Mesendoderm (in vitro differentiated cells): ENCODE results near the gene FOLR1.
"Not testable (repeated sequence)": the region's sequence is repeated elsewhere in the genome, so short reads cannot be mapped to it uniquely, and the experiment has no call there.

Source experiments
- DNase-seq: peaks from one replicate; pipeline ENCODE4 v3.0.0; 2013
- H2AK5ac ChIP-seq: 2 replicates; pipeline ENCODE4 v1.6.1; 2013; ENCODE audit warnings: low read length, inconsistent platforms
- H2BK120ac ChIP-seq: 2 replicates; pipeline ENCODE4 v1.6.1; 2013; ENCODE audit warnings: low read depth, mild to moderate bottlenecking, low read length, moderate library complexity, mixed read lengths
- H2BK15ac ChIP-seq: replicated peaks from 2 replicates; pipeline ENCODE4 v1.6.1; 2013; ENCODE audit warnings: low read depth, mild to moderate bottlenecking, moderate library complexity
- H2BK5ac ChIP-seq: 2 replicates; pipeline ENCODE4 v1.6.1; 2013; ENCODE audit warnings: low read length, inconsistent platforms
- H3K18ac ChIP-seq: 2 replicates; pipeline ENCODE4 v1.6.1; 2013; ENCODE audit warnings: mild to moderate bottlenecking, low read length, mixed read lengths
- H3K23ac ChIP-seq: one replicate; pipeline ENCODE4 v1.6.1; 2013; ENCODE audit warnings: low read length
- H3K27ac ChIP-seq: 2 replicates; pipeline ENCODE4 v1.5.1; 2013; ENCODE audit warnings: low read depth, mild to moderate bottlenecking, inconsistent platforms, low read length, moderate library complexity
- H3K27me3 ChIP-seq: 2 replicates; pipeline ENCODE4 v1.6.1; 2013; ENCODE audit warnings: low read length, control low read depth, mild to moderate bottlenecking, inconsistent platforms; ENCODE audit not compliant: insufficient read depth, poor library complexity
- H3K36me3 ChIP-seq: 2 replicates; pipeline ENCODE4 v1.6.1; 2013; ENCODE audit warnings: low read length, inconsistent platforms; ENCODE audit not compliant: control insufficient read depth, insufficient read depth
- H3K4ac ChIP-seq: one replicate; pipeline ENCODE4 v1.6.1; 2013; ENCODE audit warnings: low read depth, mild to moderate bottlenecking, low read length, moderate library complexity
- H3K4me1 ChIP-seq: 2 replicates; pipeline ENCODE4 v1.6.1; 2013; ENCODE audit warnings: low read depth, low read length, inconsistent platforms; ENCODE audit not compliant: control insufficient read depth
- H3K4me2 ChIP-seq: 2 replicates; pipeline ENCODE4 v1.6.1; 2013; ENCODE audit warnings: low read length
- H3K4me3 ChIP-seq: 2 replicates; pipeline ENCODE4 v1.5.1; 2013; ENCODE audit warnings: mild to moderate bottlenecking, low read length
- H3K56ac ChIP-seq: one replicate; pipeline ENCODE4 v1.6.1; 2013; ENCODE audit warnings: low read length
- H3K79me1 ChIP-seq: 2 replicates; pipeline ENCODE4 v1.6.1; 2013; ENCODE audit warnings: low read length, inconsistent platforms
- H3K79me2 ChIP-seq: 2 replicates; pipeline ENCODE4 v1.6.1; 2013; ENCODE audit warnings: mild to moderate bottlenecking, low read length; ENCODE audit not compliant: control insufficient read depth, insufficient read depth
- H3K9ac ChIP-seq: 2 replicates; pipeline ENCODE4 v1.6.1; 2013; ENCODE audit warnings: low read length, inconsistent platforms
- H4K5ac ChIP-seq: one replicate; pipeline ENCODE4 v1.6.1; 2013; ENCODE audit warnings: low read length
- H4K8ac ChIP-seq: one replicate; pipeline ENCODE4 v1.6.1; 2013; ENCODE audit warnings: low read depth, mild to moderate bottlenecking, control low read depth, low read length, moderate library complexity
- WGBS: extraction: QIAGEN DNeasy Blood & Tissue Kit; methylation state at CpG from one replicate; pipeline ENCODE4 v1.1.7; 2013; ENCODE audit warnings: low lambda C conversion rate, missing lambda C conversion rate; ENCODE audit not compliant: insufficient coverage; ENCODE audit errors: extremely low coverage; 5-methylcytosine and 5-hydroxymethylcytosine counted together

The FOLR1 gene

GRCh38 chr11:72169046-72169555, 22.8 kb upstream of the FOLR1 start:
- not testable (repeated sequence) for H4K5ac ChIP-seq, H2BK120ac ChIP-seq

GRCh38 chr11:72169754-72170153, 22.2 kb upstream of the FOLR1 start:
- not testable (repeated sequence) for H2BK5ac ChIP-seq, H3K4me3 ChIP-seq, DNase-seq, H3K4me1 ChIP-seq, H3K79me1 ChIP-seq, H3K4me2 ChIP-seq, H4K8ac ChIP-seq, H3K79me2 ChIP-seq, H3K9ac ChIP-seq, H2BK120ac ChIP-seq, H2AK5ac ChIP-seq, H2BK15ac ChIP-seq, H3K56ac ChIP-seq, H3K18ac ChIP-seq, H3K36me3 ChIP-seq, H3K4ac ChIP-seq, H3K27me3 ChIP-seq, H3K23ac ChIP-seq, H4K5ac ChIP-seq, H3K27ac ChIP-seq
- no CpG with 5 or more reads among the region's 3 CpGs for WGBS

More at GRCh38 chr11:72169046-72169555, 22.8 kb upstream of the FOLR1 start:
- H3K4me2 ChIP-seq, H3K36me3 ChIP-seq, H3K4me3 ChIP-seq, H3K9ac ChIP-seq, H3K79me1 ChIP-seq, H4K8ac ChIP-seq, H3K79me2 ChIP-seq, H3K56ac ChIP-seq, H3K27me3 ChIP-seq, DNase-seq, H3K23ac ChIP-seq, H2BK5ac ChIP-seq, H2BK15ac ChIP-seq, H2AK5ac ChIP-seq, H3K4me1 ChIP-seq, H3K4ac ChIP-seq, H3K18ac ChIP-seq, H3K27ac ChIP-seq: not testable (repeated sequence)
- no CpG with 5 or more reads among the region's 5 CpGs for WGBS

GRCh38 chr11:72172043-72172442, 19.9 kb upstream of the FOLR1 start:
- H2AK5ac ChIP-seq, H3K79me1 ChIP-seq, H4K8ac ChIP-seq, H3K4me3 ChIP-seq, H3K23ac ChIP-seq, H2BK120ac ChIP-seq, H3K27ac ChIP-seq, H2BK5ac ChIP-seq, H3K18ac ChIP-seq, H3K27me3 ChIP-seq, H3K4me1 ChIP-seq, H3K4me2 ChIP-seq, DNase-seq, H3K9ac ChIP-seq, H3K36me3 ChIP-seq, H3K79me2 ChIP-seq, H3K4ac ChIP-seq, H3K56ac ChIP-seq, H2BK15ac ChIP-seq, H4K5ac ChIP-seq: not testable (repeated sequence)
- no CpG with 5 or more reads among the region's 4 CpGs for WGBS

GRCh38 chr11:72173291-72173690, 18.6 kb upstream of the FOLR1 start:
- Histone ChIP-seq H3K4me2 (no peak overlapping the region), H3K4me1 (no peaks in the 10 kb centered on the region), H3K4me3 (no peak overlapping the region), H3K79me2 (no peaks in the 10 kb centered on the region), H2BK120ac (no peak overlapping the region), H3K79me1 (no peaks in the 10 kb centered on the region), H2BK15ac (no peak overlapping the region), H3K36me3 (no peaks in the 10 kb centered on the region), H4K8ac (no peak overlapping the region), H3K4ac (no peak overlapping the region), H3K27ac (no peak overlapping the region), H3K18ac (no peak overlapping the region), H3K27me3 (no peaks in the 10 kb centered on the region), H3K56ac (no peak overlapping the region), H3K23ac (no peak overlapping the region), H2BK5ac (no peak overlapping the region), H4K5ac (no peak overlapping the region), H2AK5ac (no peak overlapping the region), H3K9ac (no peak overlapping the region)
- no peak for DNase-seq
- WGBS: no CpG with 5 or more reads among the region's 3 CpGs

- Histone ChIP-seq H3K18ac (no peak overlapping the region), H3K4me1 (no peaks in the 10 kb centered on the region), H3K79me2 (no peaks in the 10 kb centered on the region), H3K79me1 (no peaks in the 10 kb centered on the region), H2BK5ac (no peak overlapping the region), H2BK120ac (no peak overlapping the region), H3K4ac (no peak overlapping the region), H4K8ac (no peak overlapping the region), H4K5ac (no peak overlapping the region), H3K27ac (no peak overlapping the region), H3K27me3 (no peaks in the 10 kb centered on the region), H2AK5ac (no peak overlapping the region), H3K23ac (no peak overlapping the region), H3K4me2 (no peak overlapping the region), H3K56ac (no peak overlapping the region), H2BK15ac (no peak overlapping the region), H3K36me3 (no peaks in the 10 kb centered on the region), H3K4me3 (no peak overlapping the region), H3K9ac (no peak overlapping the region)
- DNase-seq: no peak
- WGBS: no CpG with 5 or more reads among the region's 8 CpGs
These were observed 17.5 kb upstream of the FOLR1 start for GRCh38 chr11:72174302-72175070.

GRCh38 chr11:72177656-72178055, 14.3 kb upstream of the FOLR1 start:
- no peaks in the 10 kb centered on the region for H3K79me1 ChIP-seq

More at GRCh38 chr11:72177656-72178055, 14.3 kb upstream of the FOLR1 start:
- Histone ChIP-seq H3K79me2 (no peaks in the 10 kb centered on the region), H2AK5ac (no peak overlapping the region), H3K27ac (no peak overlapping the region), H4K8ac (no peak overlapping the region), H3K4me2 (no peak overlapping the region), H3K56ac (no peak overlapping the region), H3K4me1 (no peaks in the 10 kb centered on the region), H3K9ac (no peak overlapping the region), H2BK15ac (no peak overlapping the region), H3K36me3 (no peaks in the 10 kb centered on the region), H3K18ac (no peak overlapping the region), H3K23ac (no peak overlapping the region), H4K5ac (no peak overlapping the region), H2BK120ac (no peak overlapping the region), H3K27me3 (no peaks in the 10 kb centered on the region), H2BK5ac (no peak overlapping the region), H3K4me3 (no peak overlapping the region), H3K4ac (no peak overlapping the region)
- no peak for DNase-seq
- WGBS: no CpG with 5 or more reads among the region's 6 CpGs
